Breast epithelium (tissue), 3 donors: ENCODE results near the gene SORCS3.

ENCODE experiments used
- POLR2A ChIP-seq: fragments of 450-650 bp; IDR thresholded peaks from one replicate; pipeline ENCODE4 v1.6.1; 2016; ENCODE audit warnings: antibody characterized with exemption, mild to moderate bottlenecking, moderate library complexity
- TF ChIP-seq, protein P1 (sequence below), 3 donors: fragments of 450-650 bp; IDR thresholded peaks; one replicate each; pipeline ENCODE4 v1.5.1; 2016 to 2017; ENCODE audit warnings: antibody characterized with exemption in 3 of 3, mild to moderate bottlenecking in 3 of 3, moderate library complexity in 3 of 3

DNA sequence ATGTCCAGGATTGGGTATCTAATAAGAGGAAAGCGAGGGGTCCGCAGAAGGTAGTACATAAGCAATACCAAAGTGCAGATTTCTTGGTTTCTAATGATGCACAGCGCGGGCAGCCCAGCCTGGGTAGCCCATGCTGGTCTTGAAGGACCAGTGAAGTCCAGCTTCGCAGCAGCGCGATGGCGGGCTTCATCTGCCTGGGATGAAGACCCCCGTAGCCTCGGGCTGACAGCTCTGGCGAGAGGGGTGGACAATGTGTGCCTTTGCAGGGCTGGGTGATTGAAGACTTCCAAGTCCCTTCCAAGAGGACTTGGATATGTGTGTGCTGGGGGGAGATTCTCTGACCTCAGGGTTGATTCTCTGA is 2.2 kb downstream of the SORCS3 start:
- TF ChIP-seq, protein P1, sequence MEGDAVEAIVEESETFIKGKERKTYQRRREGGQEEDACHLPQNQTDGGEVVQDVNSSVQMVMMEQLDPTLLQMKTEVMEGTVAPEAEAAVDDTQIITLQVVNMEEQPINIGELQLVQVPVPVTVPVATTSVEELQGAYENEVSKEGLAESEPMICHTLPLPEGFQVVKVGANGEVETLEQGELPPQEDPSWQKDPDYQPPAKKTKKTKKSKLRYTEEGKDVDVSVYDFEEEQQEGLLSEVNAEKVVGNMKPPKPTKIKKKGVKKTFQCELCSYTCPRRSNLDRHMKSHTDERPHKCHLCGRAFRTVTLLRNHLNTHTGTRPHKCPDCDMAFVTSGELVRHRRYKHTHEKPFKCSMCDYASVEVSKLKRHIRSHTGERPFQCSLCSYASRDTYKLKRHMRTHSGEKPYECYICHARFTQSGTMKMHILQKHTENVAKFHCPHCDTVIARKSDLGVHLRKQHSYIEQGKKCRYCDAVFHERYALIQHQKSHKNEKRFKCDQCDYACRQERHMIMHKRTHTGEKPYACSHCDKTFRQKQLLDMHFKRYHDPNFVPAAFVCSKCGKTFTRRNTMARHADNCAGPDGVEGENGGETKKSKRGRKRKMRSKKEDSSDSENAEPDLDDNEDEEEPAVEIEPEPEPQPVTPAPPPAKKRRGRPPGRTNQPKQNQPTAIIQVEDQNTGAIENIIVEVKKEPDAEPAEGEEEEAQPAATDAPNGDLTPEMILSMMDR (IDR thresholded peaks at IDR 0.05): no peak
- TF ChIP-seq POLR2A: no peak
